GM19397 (cell line): ENCODE results near the gene ATP11A.
"Not testable (repeated sequence)": the region's sequence is repeated elsewhere in the genome, so short reads cannot be mapped to it uniquely, and the experiment has no call there.

Experiments
- ATAC-seq: cut with Tn5 transposase; IDR thresholded peaks from one replicate; pipeline ENCODE4 v1.9.1; 2021; ENCODE audit warnings: mild to moderate bottlenecking, moderate library complexity; ENCODE audit not compliant: unreplicated experiment

The ATP11A gene

GRCh38 chr13:112708560-112709240, 18.9 kb downstream of the ATP11A start:
- no peak for ATAC-seq

- not testable (repeated sequence) for ATAC-seq
Observed at GRCh38 chr13:112709316-112709715, 19.5 kb downstream of the ATP11A start.

DNA sequence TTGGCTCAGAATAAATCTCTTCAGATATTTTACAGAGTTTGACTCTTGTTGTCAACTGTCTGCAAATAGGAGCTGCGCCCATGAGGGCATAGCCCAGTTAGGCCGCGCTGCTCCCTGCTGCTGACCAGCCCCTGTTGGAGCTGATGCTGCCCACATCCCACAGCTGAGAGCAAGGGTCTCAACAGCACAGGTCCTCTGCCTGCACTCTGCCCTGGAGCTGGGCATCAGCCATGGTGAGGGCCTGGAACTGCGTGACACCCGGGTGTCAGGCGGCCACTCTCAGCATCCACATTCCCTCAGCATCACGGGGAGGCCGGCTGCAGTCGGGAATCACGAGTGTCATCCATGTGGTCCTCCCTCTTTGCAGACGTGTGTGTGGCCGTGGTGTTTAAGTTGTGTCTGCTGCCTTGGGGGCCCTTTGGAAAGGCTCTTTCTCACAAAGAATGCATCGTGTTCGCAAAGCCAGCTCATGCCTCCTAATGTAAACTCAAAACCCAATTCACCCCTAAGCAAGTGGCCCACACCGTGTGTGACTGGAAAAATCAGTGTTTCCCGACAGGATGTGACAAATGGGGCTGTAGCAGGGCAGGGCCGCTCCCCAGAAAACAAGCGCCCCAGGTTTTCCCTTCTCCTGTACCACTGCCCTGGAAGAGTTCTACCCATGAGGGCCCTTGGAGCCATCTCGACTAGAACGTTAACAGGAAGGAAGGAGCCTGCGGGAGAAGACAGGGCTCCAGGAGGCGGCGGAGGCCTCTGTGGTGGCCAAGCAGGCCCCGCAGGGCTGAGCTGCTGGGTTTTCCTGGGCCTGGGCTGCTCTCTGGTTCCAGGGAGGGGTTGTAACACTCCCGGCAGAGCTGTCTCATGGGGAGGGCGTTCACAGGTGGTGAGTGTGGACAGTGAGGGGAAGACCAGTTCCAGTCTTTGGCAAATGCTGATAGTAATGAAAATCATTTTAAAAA, 20.3 kb downstream of the ATP11A start:
- ATAC-seq, result no peak

GRCh38 chr13:112710855-112711527, 21.2 kb downstream of the ATP11A start:
- ATAC-seq, result no peak

- no peak for ATAC-seq
Observed at GRCh38 chr13:112711528-112712265, 21.9 kb downstream of the ATP11A start.

- ATAC-seq, result no peak
Observed at GRCh38 chr13:112712451-112713207, 22.8 kb downstream of the ATP11A start.

DNA sequence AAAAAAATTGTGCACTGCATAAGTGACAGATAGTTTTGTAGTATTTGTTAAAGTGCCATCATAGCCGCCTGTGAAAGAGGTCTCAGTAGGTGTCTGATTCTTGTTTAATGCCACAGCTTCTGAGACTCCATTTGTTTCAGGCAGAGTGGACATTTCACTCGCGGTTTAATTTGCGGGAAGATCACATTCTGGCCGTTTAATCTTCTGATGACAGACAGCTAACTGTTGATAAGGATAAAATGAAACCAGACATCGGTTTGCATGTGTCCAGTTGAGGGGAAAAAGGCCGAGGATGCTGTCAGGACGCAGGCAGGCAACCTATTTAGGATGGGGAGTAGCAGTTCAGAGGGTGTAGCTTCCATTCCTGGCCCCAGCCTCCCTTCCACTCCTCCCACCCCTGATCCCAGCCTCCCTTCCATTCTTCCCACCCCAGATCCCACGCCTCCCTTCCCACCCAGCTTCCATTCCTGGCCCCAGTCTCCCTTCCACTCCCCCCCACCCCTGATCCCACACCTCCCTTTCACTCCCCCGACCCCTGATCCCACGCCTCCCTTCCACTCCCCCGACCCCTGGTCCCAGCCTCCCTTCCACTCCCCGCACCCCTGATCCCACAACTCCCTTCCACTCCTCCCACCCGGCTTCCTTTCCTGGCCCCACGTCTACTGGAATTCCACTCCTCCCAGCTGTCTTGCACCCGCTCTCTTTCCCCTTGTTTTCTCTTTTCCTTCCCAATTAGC, 23.8 kb downstream of the ATP11A start:
- no peak for ATAC-seq

GRCh38 chr13:112714376-112715174, 24.7 kb downstream of the ATP11A start:
- no peak for ATAC-seq

DNA sequence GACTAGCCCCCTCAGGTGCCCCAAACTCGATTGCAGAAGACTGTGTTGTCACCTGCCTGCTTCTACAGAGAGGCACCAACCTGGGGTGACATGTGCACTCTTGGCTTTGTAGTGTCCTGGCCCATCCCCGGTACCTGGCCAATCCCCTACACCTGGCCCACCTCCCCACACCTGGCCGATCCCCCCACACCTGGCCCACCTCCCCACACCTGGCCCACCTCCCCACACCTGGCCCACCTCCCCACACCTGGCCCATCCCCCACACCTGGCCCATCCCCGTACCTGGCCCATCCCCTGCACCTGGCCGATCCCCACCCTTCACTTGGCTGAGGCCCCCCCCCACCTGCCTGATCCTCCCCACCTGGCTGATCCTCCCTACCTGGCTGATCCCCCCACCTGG, 25.4 kb downstream of the ATP11A start:
- ATAC-seq, result no peak

DNA sequence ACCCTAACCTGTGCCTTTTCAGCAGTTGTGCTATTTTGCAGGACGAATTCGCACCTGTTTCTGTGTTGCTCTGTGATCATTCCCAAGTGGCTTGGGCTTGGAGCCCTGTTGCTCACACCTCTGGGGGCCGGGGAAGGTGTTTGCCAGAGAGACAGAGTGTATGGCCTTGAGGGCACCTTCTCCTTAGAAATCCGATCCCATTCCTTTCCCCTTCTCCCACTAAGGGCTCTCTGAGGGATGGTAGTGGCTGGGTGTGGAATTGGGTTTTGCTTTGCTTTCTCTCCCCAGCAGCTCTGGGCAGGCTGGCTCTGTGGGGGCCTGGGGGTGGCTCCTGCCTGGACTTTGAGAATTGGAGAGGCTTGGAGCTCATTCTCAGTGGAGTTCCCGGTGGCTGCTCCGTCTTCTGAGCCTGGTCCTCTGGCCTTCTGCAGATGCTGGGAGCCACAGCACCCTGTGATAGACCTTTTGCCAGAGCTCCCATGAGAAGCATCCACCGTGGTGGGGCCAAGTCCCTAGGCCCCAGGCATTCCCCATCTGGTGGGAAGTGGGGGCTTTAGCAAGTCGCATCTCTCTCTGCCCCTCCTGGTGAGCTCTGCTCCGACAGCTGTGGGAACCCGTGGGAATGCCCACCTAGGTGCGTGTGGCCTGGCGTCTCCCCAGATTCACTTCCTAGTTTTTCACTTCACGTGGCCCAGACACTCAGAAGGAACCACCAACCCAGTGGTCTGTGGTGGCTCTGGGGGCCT, 26.1 kb downstream of the ATP11A start:
- ATAC-seq, result no peak

DNA sequence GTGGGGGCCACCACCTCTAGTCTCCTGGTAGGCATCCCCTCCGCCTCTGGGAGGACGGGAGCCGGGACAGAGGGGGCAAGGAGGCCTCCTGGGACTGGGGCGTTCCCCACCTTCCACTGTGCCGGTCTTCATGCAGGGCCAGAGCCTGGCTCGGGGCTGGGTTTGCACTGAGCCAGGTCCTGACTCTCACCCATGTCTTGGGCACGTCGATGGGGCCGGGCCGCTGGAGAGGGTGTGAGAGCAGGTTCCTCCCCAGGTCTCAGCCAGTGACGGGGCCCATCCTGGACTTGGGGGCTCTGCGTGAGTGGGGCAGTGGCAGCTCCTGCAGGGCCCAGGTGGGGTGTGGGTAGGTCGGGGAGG, 26.6 kb downstream of the ATP11A start:
- ATAC-seq, result no peak

DNA sequence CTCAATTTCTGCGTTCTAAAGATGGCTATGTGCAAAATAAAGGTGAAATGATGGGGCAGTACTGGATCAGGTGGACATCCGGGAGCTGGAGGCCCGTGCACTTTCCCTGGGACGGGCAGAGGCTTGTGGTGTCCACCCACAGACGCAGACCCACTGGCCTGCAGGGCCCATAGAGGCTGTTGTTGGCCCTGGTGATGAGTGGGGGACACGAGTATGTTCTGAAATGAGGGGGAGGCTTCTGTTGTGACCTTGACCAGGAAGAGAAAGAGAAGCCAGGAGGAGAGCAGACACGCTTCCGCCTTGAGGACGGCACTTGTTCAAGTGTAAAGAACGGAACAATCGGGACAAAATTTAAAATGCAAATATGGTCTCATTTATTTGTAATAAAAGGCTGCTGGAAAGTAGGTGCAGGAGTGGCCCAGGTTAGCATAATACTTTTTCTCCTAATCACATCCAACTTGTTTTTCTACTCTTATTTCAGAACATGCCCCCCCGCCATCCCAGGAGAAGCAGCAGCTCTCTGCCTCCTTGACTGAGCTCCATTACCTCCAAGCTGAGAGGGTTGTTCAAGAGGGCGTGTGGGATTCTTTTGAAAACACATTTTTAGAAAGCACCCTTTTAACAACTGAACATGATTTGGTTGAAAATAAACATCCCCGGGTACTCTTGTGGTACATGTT, 27.1 kb downstream of the ATP11A start:
- ATAC-seq, result no peak

DNA sequence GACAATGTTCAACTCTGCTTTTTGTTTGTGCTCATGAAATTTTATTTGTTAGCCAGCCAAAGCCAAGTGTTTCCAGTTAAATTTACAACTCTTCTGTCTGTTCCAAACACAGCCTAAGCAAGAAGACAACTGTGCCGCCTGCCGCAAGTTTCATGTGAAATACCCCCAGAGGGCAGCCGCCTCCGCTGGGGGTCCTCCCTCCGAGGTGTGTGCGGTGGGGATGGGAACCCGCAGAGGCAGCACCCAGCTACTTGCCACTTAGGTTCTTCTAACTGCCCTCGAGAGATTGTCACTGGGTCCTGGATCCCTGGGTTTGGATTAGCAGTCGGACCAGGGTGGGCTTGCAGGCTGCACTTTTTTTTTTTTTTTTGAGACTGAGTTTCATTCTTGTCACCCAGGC, 28.5 kb downstream of the ATP11A start:
- no peak for ATAC-seq

DNA sequence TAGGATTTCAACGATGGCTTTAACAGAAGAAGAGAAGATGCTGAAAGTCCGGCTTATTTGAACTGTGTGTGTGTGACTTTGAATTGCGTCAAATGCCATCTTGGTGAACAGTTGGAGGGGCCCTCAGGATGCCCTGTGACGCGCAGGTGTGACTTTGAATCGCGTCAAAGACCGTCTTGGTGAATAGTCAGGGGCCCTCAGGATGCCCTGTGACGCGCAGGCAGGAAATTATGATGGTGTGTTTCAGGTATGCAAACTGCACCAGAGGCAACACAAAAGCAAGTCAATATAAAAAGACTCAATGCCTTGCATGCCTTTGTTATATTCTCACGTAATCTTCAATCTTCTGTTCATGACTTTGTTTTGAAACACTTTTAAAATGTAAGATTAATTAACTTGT, 29.2 kb downstream of the ATP11A start:
- no peak for ATAC-seq

GRCh38 chr13:112719556-112719955, 29.7 kb downstream of the ATP11A start:
- no peak for ATAC-seq

DNA sequence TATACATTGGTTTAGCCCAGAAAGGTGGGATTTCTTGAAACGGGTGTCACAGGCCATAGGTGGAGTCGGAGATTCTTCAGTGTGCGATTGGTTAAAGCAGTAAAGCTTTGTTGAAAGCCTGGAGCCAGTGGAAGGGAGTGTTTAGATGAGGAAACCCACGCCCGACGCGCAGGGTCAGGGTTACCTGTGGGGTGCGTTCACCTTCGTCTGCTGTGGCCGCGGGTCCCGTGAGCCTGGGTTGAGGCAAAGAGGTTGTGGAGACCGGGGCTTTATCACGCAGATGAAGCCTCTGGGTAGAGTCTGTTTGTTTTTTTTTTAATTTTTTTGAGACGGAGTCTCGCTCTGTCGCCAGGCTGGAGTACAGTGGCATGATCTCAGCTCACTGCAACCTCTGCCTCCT, 30.4 kb downstream of the ATP11A start:
- ATAC-seq, result no peak

GRCh38 chr13:112720814-112721197, 31.0 kb downstream of the ATP11A start:
- no peak for ATAC-seq
